ENCODE data around the gene EIF4E2. TPM values are rescaled to one million over a fixed set of nuclear protein-coding genes. Genes with fewer than 3 reads are reported as not detected.

EIF4E2 gene
- total RNA-seq, 1 donor from 2014 or later = 79.3 TPM

DNA sequence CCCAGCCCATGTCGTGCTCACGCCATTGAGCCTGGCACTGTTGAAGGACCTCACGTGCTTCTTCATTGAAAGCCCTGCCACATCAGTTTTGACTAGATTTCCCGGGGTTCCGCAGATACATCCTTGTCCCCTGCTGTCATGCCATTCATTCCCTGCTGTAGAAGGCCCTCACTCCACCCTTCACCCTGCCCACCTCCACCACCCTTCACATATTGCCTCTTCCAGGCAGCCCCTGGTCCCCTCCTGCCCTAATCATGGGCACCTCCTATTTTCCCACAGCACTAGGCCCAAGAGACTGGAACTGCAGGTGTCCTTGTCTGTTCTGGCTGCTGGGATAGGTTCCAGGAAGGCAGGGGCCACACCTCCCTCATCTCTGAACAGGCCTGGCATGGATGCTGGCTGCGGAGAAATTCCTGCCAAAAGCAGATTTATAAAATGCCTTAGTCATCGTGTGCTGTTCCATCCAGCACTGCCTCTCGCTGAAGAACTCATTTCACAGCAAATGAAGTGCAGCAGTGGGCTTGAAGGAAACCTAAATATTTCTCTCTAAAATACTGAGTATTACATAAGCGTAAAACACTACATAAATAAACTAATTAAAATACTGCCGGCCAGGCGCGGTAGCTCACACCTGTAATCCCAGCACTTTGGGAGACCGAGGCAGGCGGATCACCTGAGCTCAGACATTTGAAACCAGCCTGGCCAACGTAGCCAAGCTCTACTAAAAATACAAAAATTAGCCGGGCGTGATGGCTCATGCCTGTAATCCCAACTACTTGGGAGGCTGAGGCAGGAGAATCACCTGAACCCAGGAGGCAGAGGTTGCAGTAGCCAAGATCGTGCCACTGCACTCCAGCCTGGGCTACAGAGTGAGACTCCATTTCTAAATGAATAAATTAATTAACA, 38.4 kb downstream of the EIF4E2 start:
- intact Hi-C loops (cut with micrococcal nuclease) = no loop called here

DNA sequence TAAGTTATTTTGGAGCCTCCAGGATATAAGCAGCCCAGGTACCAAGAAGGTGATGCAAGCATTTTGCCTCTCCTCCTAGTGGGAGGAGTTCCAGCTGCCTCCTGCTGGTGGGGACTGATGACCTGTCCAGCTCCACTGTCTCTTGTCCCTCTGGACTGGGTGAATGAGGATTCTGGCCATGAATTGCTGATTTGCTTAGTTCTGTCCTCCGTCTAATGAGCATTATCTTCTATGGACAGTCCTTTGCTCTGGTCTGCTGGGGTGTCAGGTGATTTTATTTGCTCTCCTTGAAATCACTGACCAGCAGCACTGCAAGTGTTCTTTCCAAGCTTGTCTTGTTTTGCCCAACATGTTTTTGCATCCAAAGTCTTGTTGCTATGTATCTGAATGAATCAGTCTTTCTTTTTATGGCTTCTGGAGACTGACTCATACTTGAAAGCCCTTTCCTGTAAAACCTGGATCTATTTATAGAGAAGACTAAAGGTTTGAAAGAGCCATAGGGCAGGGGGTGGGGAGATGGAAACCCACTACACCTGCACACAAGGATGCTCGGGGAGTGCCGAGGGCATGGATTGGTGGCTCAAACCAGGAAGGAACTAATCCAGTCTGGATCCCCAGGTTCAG, 42.4 kb downstream of the EIF4E2 start:
- intact Hi-C loops (cut with micrococcal nuclease) = no loop called here

DNA sequence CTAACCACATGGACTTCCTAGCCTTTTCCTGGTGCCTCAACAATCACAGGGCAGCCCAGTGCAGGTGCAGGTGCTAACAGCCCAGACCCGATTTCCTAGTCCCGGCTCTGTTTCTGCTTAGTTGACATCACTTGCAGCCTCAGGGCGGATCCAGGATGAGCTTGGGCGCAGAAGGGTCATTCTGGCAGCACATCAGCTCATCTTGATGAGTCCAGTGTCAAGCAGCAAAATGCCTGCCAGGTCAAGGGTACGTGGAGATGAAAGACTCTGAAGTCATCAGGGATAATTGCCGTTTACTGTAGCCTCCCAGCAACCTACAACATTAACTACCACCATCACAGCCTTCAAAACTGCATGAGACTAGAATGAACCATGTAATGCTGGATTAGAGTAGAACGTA, 43.5 kb downstream of the EIF4E2 start:
- intact Hi-C loops (cut with micrococcal nuclease) = no loop called here

DNA sequence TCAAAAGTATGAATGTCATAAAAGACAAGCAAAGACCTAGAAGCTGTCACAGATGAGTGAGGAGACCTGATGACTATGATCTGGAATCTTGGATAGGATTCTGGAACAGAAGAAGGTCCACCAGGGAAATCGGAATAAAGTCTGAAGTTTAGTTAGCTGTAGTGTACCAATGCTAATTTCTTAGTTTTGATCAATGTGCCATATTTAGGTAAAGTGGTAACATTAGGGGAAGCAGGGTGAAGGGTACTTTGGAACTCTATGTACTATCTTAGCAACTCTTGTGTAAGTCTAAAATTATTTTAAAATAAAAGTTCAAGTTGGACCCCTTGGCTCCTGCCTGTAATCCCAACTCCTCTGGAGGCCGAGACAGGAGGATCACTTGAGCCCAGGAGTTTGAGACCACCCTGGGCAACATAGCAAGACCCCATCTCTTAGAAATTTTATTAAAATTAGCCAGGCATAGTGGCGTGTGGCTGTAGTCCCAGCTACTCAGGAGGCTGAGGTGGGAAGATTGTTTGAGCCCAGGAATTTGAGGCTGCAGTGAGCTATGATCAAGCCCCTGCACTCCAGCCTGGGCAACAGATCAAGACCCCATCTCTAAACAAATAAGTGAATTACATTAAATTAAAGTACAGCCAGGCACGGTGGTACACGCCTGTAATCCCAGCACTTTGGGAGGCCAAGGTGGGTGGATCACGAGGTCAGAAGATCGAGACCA, 47.0 kb downstream of the EIF4E2 start:
- intact Hi-C loops (cut with micrococcal nuclease) = no loop called here

DNA sequence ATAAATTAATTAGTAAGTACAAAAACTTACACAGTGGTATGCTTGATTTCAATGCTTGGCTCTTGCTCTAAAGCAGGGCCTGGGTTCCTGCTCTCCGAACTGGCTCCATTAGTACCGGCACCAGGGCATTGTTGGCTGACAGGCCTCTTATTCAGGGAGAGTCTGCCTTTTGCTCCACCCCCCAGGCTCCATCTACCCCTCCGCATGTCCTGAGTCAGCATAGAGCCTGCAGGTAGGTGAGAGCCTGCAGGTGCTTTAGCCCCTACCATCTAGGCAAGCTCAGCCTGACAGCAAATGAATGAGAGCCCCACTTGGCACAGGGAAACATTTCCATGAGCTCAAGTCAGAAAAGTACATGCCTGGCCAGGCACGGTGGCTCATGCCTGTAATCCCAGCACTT, 47.8 kb downstream of the EIF4E2 start:
- intact Hi-C loops (cut with micrococcal nuclease) = no loop called here

DNA sequence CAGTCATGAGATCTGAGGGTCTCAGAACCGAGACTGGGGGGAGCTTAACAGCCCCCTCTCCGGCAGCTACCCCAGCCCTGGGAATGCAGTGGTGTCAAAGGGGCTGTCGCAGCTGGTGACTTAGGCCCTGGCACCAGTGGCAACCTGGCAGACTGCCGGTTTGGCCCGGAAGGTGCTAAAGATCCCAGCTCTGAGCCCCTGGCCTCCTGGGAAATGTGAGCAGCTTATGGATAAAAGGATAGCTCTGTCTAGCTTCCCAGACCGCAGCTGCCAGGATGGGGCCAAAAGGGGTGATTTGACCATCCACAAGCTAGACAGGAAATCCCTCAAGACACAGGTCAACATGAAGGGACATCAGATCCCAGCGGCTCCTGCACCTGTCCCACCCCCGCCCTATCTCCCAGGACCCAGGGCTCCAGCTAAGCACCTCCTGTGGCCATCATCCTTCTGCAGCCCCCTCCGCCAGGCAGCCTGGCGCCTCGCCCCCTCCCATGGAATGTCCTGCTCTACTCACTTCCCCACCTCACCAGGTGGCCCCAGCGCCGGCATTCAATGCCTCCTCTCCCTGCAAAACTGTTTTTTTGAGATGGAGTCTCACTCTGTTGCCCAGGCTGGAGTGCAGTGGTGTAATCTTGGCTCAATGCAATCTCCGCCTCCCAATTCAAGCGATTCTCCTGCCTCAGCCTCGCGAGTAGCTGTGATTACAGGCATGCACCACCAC, 49.7 kb downstream of the EIF4E2 start:
- intact Hi-C loops (cut with micrococcal nuclease) = no loop called here

DNA sequence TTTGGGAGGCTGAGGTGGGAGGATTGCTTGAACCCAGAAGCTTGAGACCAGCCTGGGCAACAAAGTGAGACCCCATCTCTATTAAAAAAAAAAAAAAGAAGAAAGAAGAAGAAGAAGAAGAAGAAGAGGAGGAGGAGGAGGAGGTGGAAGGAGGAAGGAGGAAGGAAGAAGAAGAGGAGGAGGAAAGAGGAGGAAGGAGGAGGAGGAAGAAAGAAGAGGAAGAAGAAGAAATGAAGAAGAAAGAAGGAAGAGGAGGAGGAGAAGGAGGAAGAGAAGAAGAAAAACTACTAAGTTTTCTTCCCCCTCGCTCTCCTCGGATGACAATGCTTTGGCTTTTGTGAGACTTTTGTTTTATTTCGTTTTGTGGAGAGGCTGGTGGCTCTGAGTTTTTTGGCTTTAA, 52.8 kb downstream of the EIF4E2 start:
- intact Hi-C loops (cut with micrococcal nuclease) = no loop called here

DNA sequence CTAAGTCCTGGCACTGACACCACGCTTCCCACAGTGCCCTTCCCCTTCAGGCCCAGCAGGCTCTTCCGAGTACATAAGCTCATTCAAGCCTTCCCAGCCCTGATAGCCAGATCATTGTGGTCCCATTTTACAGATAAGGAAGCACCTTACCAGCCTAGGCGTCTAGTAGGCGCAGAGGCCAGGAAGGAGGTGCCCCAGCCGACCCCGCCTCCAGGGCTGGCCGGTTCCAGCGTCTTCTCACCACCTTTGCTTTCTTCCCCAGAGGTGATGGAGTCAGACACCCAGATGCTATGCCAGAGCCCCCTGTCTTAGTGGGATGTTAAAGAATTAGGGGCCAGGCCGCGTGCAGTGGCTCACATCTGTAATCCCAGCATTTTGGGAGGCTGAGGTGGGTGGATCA, 54.0 kb downstream of the EIF4E2 start:
- intact Hi-C loops (cut with micrococcal nuclease) = no loop called here

DNA sequence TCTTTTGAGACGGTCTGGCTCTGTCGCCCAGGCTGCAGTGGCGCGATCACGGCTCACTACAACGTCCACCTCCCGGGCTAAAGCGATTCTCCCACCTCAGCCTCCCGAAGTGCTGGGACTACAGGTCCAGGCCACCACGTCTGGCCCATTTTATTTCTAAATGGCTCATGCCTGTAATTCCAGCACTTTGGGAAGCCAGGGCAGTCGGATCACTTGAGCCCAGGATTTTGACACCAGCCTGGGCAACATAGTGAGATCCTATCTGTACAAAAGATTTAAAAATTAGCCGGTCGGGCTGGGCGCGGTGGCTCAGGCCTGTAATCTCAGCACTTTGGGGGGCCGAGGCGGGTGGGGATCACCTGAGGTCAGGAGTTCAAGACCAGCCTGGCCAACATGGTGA, 56.5 kb downstream of the EIF4E2 start:
- intact Hi-C loops (cut with micrococcal nuclease) = loop anchor here (2.0 kb wide), 3 partner anchors 56 to 448 kb away; partner anchors contain the start of genes EIF4E2 and TIGD1

DNA sequence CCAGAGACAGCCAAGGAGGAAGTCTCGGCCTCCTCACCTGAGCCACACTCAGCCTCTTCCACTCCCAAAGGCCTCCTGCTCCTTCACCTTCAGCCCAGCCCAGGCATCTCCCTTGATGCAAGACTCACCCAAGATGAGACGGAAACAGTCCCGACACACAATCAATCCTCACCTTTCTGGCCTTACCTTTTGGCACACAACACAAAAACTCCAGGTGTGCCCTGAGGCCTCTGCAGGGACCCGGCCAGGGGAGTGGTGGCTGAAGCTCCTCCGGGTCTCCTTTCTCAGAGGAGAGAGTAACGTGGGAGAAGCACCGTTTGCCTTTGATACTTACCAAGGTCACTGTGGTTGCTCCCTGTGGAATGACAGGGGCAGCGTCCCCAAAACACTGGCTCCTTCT, 59.1 kb downstream of the EIF4E2 start:
- intact Hi-C loops (cut with micrococcal nuclease) = no loop called here

DNA sequence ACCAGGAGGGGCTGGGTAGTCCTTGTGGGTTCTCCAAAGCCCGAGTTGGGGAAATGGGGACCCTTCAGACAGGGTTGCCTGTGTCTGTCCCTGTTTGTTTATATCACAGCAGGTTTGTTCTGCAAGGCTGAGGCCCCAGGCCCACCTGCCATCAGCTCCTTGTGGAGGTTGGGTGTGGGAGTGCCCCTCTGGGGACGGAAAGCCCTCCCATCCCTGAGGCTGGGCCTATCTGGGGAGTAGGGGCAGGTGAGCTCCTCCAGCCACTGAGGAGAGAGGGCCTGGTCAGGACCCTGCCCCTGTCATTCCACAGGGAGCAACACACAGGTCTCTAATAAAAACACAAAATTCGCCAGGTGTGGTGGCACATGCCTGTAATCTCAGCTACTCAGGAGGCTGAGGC, 59.6 kb downstream of the EIF4E2 start:
- intact Hi-C loops (cut with micrococcal nuclease) = no loop called here

DNA sequence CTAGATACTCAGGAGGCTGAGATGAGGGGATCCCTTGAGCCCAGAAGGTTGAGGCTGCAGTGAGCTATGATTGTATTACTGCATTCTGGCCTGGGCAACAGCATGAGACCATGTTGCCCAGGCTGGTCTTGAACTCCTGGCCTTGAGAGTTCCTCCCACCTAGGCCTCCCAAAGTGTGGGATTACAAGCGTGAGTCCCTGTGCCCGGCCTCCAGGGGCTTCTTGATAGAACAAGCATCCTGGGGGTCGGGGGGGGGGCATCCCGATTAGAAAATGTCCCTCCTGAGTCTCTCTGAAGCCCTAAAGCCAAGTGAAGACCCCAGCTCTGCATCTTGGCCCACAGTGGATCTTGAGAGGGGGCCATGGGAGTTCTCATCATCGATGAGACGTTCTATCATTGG, 60.6 kb downstream of the EIF4E2 start:
- intact Hi-C loops (cut with micrococcal nuclease) = no loop called here

DNA sequence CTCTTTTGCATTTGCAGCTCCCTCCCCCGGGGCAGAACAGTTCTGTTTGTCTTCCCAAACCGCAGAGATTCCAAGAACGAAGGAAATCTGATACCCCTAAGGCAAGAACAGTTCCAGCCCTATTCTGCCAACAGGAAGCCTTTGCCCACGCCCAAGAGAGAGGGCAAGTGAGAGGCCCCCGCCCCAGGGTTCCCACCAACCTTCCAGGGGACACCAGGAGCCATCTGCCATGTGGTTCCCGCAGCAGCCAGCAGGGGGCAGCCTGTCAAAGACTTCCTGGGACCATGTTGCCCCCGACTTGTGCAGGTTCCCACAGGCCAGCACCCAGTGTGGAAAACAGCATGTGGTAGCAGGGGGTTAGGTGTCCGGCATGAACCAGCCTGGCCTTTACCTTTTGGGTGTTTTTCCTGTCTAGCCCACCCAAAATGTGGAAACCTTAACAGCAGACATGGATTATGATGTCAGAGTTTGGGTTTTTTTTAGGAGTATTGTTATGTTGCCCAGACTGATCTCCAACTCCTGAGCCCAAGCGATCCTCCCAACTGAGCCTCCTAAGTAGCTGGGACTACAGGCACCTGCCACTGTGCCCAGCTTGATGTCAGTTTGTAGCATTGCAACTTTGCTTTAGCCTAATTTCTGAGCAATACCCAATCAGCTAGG, 61.2 kb downstream of the EIF4E2 start:
- intact Hi-C loops (cut with micrococcal nuclease) = no loop called here

DNA sequence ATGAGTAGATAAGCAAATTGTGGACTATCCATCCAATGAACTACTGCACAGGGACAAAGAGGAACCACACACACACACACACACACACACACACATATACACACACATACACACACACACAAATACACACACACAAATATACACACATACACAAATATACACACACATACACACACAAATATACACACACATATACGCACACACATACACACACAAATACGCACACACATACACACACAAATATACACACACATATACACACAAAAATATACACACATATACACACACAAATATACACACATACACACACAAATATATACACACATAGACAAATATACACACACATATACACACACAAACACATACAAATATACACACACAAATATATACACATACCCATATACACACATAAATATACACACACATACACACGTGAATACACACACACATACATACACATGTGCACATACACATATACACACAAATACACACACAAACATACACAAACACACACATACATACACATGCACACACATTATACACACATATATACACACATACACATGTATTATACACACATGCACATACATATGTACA, 63.1 kb downstream of the EIF4E2 start:
- intact Hi-C loops (cut with micrococcal nuclease) = no loop called here

DNA sequence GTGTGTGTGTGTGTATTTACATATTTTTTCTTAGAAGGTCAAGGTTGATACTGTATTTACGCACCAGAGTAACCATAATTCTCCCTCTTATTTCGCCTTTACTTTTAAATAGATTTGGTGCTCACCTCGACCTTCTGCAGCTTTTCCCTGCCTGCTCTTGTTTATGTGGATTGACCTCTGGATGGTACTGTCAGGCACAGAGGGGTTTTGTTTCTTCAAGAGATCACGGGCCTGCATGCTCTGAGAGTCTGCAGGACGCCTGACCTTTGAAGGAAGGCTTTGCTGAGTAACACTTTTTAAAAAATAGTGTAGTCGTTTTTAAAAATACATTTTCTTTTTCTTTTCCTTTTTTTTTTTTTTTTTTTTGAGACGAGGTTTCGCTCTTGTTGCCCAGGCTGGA, 64.8 kb downstream of the EIF4E2 start:
- intact Hi-C loops (cut with micrococcal nuclease) = no loop called here

Other genes starting within 250 kb of the EIF4E2 start
- gene ALPP, start 171.9 kb upstream of the EIF4E2 start, total RNA-seq = not detected in 2 replicates
- gene ALPG, start 143.8 kb upstream of the EIF4E2 start, total RNA-seq = not detected in 2 replicates
- not detected in 2 replicates for gene ALPI, start 94.5 kb upstream of the EIF4E2 start, total RNA-seq
- 0.07 TPM in 1 of 2 replicates, not detected in the other for gene ECEL1, start 62.9 kb upstream of the EIF4E2 start, total RNA-seq
- gene PRSS56, start 30.3 kb upstream of the EIF4E2 start, total RNA-seq = not detected in 2 replicates
- not detected in 2 replicates for gene CHRND, start 24.5 kb upstream of the EIF4E2 start, total RNA-seq
- gene CHRNG, start 11.0 kb upstream of the EIF4E2 start, total RNA-seq = not detected in 2 replicates
- gene TIGD1, start 132 bp upstream of the EIF4E2 start, total RNA-seq = 8.3 and 8.8 TPM in 2 replicates
- gene EFHD1, start 82.9 kb downstream of the EIF4E2 start, total RNA-seq = 1.0 and 1.1 TPM in 2 replicates
- gene GIGYF2, start 146.6 kb downstream of the EIF4E2 start, total RNA-seq = 62.5 and 71.8 TPM in 2 replicates
- not detected in 2 replicates for gene KCNJ13, start 225.9 kb downstream of the EIF4E2 start, total RNA-seq